T follicular helper cell (primary cell): ENCODE results near the gene MUC12.

Source experiments
- DNase-seq: peaks from one replicate; pipeline ENCODE4 v3.0.0-alpha.2; 2020; ENCODE audit warnings: low read depth

MUC12 gene

DNA sequence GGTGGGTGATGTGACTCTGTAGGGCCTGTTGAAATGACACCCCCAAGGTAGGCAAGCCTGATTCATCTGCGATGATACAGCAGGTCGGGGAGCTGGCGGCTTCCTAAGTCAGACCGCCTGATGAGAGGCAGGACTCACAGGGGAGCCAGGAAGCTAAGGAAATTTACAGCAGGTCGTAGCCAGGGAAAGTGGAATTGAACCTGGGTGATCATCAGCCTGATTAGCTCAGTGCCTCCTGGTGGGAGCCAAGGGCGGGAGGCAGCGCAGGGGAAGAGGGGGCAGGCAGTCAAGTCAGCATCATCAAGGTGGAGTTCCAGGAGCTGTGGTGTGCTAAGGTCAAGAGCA, 97.4 kb downstream of the MUC12 start:
- DNase-seq, result no peak

DNA sequence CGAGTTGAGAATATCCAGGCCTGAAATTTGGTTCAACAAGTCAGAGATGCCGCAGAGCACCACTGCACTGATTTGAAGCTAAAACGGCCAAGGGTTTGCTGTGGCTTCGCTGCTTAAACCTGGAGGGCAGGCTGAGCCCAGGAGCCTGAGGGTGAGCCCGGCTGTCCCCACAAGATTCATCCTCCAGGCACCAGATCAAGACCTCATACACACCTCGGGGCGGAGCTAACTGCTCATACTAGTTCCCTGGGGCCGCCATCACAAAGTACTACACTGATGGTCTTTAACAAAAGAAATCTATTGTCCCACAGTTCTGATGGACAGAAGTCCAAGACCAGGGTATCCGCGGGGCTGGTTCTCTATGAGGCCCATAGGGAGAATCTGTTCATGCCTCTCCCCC, 99.0 kb downstream of the MUC12 start:
- DNase-seq, result no peak
